Right atrium auricular region (tissue), 2 donors: Measurements from ENCODE around the gene HGS. TPM values are rescaled to one million over a fixed set of nuclear protein-coding genes. Genes with fewer than 3 reads are reported as not detected.

ENCODE experiments used
- DNase-seq: peaks from one replicate; pipeline ENCODE4 v3.0.0-alpha.2; 2019; ENCODE audit warnings: low spot score
- H3K27ac ChIP-seq, 2 donors: fragments of 200-600 bp; sonication (generic); 1 replicate in 1 of 2; 2 replicates in 1 of 2; pipeline ENCODE4 v1.5.1; 2016 to 2019
- H3K27me3 ChIP-seq, 2 donors: fragments of 200-600 bp; sonication (generic); one replicate each; pipeline versions ENCODE4 v1.5.1 to v1.6.0; 2017 to 2019
- H3K36me3 ChIP-seq: fragments of 200-600 bp; sonication (generic); one replicate; pipeline ENCODE4 v1.5.1; 2016
- H3K4me1 ChIP-seq, 2 donors: fragments of 200-600 bp; sonication (generic); one replicate each; pipeline versions ENCODE4 v1.5.1 to v1.6.0; 2017 to 2019
- H3K4me3 ChIP-seq, 2 donors: fragments of 200-600 bp; sonication (generic); 1 replicate in 1 of 2; 2 replicates in 1 of 2; pipeline ENCODE4 v1.5.1; 2017 to 2019; ENCODE audit warnings: mild to moderate bottlenecking in 1 of 2, moderate library complexity in 1 of 2
- H3K9me3 ChIP-seq, 2 donors: fragments of 200-600 bp; sonication (generic); one replicate each; pipeline ENCODE4 v1.5.1; 2019
- total RNA-seq, 2 donors: library from RNA; depleted of rRNA; stranded (reverse); fragments of >200 nt; gene quantifications; one replicate each; pipeline ENCODE4 v1.1.0, GENCODE V29; 2016
- TF ChIP-seq, protein P1 (sequence below), 2 donors: fragments of 200-600 bp; sonication (generic); IDR thresholded peaks; one replicate each; pipeline ENCODE4 v1.5.1; 2019; ENCODE audit warnings: antibody characterized with exemption in 2 of 2

Gene HGS
- total RNA-seq, 2 donors from 2014 or later = 33.7 to 59.5 TPM

GRCh38 chr17:81714412-81715106 lies 30.7 kb downstream of the HGS start:
- no peak overlapping the region for H3K27ac ChIP-seq
- DNase-seq = no peak
- no peaks in the 10 kb centered on the region for H3K9me3 ChIP-seq
- TF ChIP-seq, protein P1, sequence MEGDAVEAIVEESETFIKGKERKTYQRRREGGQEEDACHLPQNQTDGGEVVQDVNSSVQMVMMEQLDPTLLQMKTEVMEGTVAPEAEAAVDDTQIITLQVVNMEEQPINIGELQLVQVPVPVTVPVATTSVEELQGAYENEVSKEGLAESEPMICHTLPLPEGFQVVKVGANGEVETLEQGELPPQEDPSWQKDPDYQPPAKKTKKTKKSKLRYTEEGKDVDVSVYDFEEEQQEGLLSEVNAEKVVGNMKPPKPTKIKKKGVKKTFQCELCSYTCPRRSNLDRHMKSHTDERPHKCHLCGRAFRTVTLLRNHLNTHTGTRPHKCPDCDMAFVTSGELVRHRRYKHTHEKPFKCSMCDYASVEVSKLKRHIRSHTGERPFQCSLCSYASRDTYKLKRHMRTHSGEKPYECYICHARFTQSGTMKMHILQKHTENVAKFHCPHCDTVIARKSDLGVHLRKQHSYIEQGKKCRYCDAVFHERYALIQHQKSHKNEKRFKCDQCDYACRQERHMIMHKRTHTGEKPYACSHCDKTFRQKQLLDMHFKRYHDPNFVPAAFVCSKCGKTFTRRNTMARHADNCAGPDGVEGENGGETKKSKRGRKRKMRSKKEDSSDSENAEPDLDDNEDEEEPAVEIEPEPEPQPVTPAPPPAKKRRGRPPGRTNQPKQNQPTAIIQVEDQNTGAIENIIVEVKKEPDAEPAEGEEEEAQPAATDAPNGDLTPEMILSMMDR (IDR thresholded peaks at IDR 0.05) = no peak
- no peaks in the 10 kb centered on the region for H3K36me3 ChIP-seq
- H3K27me3 ChIP-seq = no peaks in the 10 kb centered on the region
- H3K4me3 ChIP-seq = no peak overlapping the region
- H3K4me1 ChIP-seq = peaks cover 0 to 35% of the 10 kb centered on the region in 2 donors

DNA sequence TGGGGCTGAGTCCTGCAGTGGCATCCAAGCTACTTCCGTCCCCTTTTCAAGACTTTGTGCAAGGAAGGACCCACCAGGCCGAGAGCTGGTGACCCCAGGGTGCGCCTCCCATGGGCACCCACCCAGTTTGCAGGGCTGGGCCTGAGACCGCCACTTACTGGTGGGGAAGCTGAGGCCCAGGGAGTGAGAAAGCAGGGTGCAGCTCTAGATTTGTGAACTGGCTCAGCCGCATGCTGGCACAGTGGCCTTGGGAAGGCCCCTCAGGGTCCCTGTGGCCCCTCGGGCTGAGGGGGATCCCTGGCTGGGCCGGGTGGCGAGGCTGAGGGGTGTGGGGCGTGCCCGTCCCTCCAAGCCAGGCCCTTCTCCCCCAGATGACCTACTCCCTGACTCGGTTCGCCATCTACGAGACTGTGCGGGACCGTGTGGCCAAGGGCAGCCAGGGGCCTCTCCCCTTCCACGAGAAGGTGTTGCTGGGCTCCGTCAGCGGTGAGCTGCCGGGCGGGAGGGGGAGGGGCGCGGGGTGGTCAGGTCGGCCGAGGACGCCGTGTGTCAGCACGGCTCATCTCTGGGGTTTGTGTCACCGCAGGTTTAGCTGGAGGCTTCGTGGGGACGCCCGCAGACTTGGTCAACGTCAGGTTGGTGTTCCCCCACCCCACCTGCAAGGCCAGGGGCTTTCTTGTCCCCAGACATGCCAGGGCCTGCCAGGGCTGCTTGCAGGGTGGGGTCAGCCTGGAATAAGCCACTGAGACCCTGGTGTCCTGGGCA lies 31.5 kb downstream of the HGS start:
- H3K4me3 ChIP-seq = no peak overlapping the region
- no peak overlapping the region for H3K27ac ChIP-seq
- no peaks in the 10 kb centered on the region for H3K36me3 ChIP-seq
- no peaks in the 10 kb centered on the region for H3K27me3 ChIP-seq
- TF ChIP-seq, protein P1 (IDR thresholded peaks at IDR 0.05) = no peak
- DNase-seq = no peak
- H3K4me1 ChIP-seq = peaks cover 0 to 32% of the 10 kb centered on the region in 2 donors
- H3K9me3 ChIP-seq = no peaks in the 10 kb centered on the region

DNA sequence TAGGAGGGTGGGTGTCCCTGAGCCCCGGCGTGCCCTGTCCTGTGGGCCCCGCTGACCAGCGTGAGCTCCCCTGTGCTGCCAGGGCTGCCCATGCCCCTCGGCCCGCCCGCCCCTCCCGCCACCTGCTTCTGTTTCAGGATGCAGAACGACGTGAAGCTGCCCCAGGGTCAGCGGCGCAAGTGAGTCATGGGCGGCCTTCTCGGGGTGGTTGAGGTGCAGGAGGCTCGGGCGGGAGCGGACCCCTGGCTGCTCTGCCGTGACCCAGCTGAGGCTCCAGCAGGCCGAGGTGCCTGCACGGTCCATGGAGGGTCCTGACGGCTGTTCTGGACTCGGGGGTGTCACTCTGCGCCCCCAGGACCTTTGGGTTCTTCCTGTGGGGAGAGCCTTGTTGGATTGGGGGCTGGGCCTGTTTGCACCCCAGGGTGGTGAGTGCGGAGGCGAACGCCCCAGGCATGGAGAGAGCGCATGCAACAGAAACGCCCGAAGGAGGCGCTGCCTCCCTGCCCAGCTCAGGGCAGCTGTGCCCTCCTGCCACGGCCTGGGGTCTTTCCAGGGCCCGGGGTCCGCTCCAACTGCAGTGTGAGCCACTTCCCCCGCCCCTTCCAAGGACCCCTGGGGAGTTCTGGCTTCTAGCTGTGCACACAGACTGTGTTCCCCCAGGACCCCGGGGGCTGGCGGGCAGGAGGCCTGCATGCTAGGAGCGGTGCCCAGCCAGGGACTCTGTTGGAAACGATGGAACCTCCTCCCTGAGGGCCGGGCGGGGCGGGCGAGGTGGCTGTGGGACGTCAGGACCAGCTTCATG lies 32.3 kb downstream of the HGS start:
- no peak overlapping the region for H3K4me3 ChIP-seq
- no peaks in the 10 kb centered on the region for H3K9me3 ChIP-seq
- no peak overlapping the region for H3K27ac ChIP-seq
- TF ChIP-seq, protein P1 (IDR thresholded peaks at IDR 0.05) = no peak
- H3K36me3 ChIP-seq = no peaks in the 10 kb centered on the region
- no peak for DNase-seq
- H3K27me3 ChIP-seq = no peaks in the 10 kb centered on the region
- H3K4me1 ChIP-seq = peaks cover 0 to 24% of the 10 kb centered on the region in 2 donors

DNA sequence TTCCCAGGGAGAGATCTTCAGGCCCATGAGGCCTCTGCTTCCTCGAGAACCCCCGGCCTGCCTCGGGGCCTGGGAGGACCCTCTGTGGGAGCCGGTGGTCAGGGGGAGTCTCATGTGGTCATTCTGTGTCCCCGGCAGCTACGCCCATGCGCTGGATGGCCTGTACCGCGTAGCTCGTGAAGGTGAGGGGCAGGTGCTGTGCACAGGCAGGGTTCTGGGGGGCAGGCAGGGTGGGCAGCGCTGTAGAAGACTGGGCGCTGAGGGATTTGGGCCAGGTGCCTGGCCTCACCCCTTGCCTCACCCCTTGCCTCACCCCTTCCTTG lies 32.8 kb downstream of the HGS start:
- no peaks in the 10 kb centered on the region for H3K36me3 ChIP-seq
- H3K9me3 ChIP-seq = no peaks in the 10 kb centered on the region
- no peak overlapping the region for H3K27ac ChIP-seq
- peaks cover 0 to 18% of the 10 kb centered on the region in 2 donors for H3K4me1 ChIP-seq
- H3K4me3 ChIP-seq = no peak overlapping the region
- no peaks in the 10 kb centered on the region for H3K27me3 ChIP-seq
- TF ChIP-seq, protein P1 (IDR thresholded peaks at IDR 0.05) = no peak
- DNase-seq = no peak

- Histone ChIP-seq H3K4me3 (no peak overlapping the region), H3K27ac (no peak overlapping the region), H3K27me3 (no peaks in the 10 kb centered on the region), H3K4me1 (peaks cover 0 to 19% of the 10 kb centered on the region in 2 donors), H3K9me3 (no peaks in the 10 kb centered on the region), H3K36me3 (no peaks in the 10 kb centered on the region)
- no peak for DNase-seq
- TF ChIP-seq, protein P1 (IDR thresholded peaks at IDR 0.05) = no peak
Measured at GRCh38 chr17:81717049-81717765, 33.4 kb downstream of the HGS start.
